SU-DHL-6 (cell line): ENCODE results near the gene ABCA13.

Source experiments
- H2AFZ ChIP-seq: fragments of 200-600 bp; sonication (generic); 2 replicates; pipeline ENCODE4 v1.6.1; 2014; ENCODE audit warnings: low read depth, mild to moderate bottlenecking, moderate library complexity, mixed read lengths, antibody characterized with exemption, low read length; ENCODE audit not compliant: severe bottlenecking
- H3F3A ChIP-seq: fragments of 200-600 bp; shearing (Covaris generic); 2 replicates; pipeline ENCODE4 v1.6.0; 2016; ENCODE audit warnings: antibody characterized with exemption, mild to moderate bottlenecking; ENCODE audit not compliant: insufficient read depth
- H3K27ac ChIP-seq: fragments of 200-600 bp; sonication (generic); 2 replicates; pipeline ENCODE4 v1.5.1; 2016; ENCODE audit warnings: low read depth, mild to moderate bottlenecking, low read length, moderate library complexity, mixed read lengths
- H3K27me3 ChIP-seq: fragments of 200-600 bp; sonication (generic), shearing (Covaris generic); 2 replicates; pipeline ENCODE4 v1.6.0; 2014; ENCODE audit warnings: mild to moderate bottlenecking, low read length
- H3K36me3 ChIP-seq: fragments of 200-600 bp; sonication (generic); 2 replicates; pipeline ENCODE4 v1.6.1; 2014; ENCODE audit warnings: mild to moderate bottlenecking, low read length, mixed read lengths
- H3K4me2 ChIP-seq: fragments of 300-600, 200-600 bp; shearing (Covaris generic), sonication (generic); 2 replicates; pipeline ENCODE4 v1.6.0; 2014; ENCODE audit warnings: low read length, low read depth, mild to moderate bottlenecking; ENCODE audit not compliant: poor library complexity, severe bottlenecking
- H3K4me3 ChIP-seq: fragments of 200-600 bp; sonication (generic); 2 replicates; pipeline ENCODE4 v1.5.1; 2014; ENCODE audit warnings: antibody characterized with exemption, low read length, mild to moderate bottlenecking, mixed read lengths; ENCODE audit not compliant: insufficient read depth, poor library complexity, severe bottlenecking
- H3K79me2 ChIP-seq: fragments of 200-600 bp; sonication (generic); 2 replicates; pipeline ENCODE4 v1.6.1; 2014; ENCODE audit warnings: mild to moderate bottlenecking, low read length, moderate library complexity; ENCODE audit not compliant: insufficient read depth
- H3K9ac ChIP-seq: fragments of 200-600 bp; sonication (generic); 2 replicates; pipeline ENCODE4 v1.7.0; 2014; ENCODE audit warnings: mild to moderate bottlenecking, low read length
- H3K9me2 ChIP-seq: fragments of 200-600 bp; sonication (generic); replicated peaks from 2 replicates; pipeline ENCODE4 v1.6.1; 2014; ENCODE audit warnings: low read length; ENCODE audit not compliant: insufficient read depth
- H3K9me3 ChIP-seq: fragments of 200-600 bp; sonication (generic); 2 replicates; pipeline ENCODE4 v1.6.1; 2014; ENCODE audit warnings: low read length, mixed read lengths; ENCODE audit not compliant: insufficient read depth
- H4K20me1 ChIP-seq: fragments of 200-600 bp; sonication (generic); 2 replicates; pipeline ENCODE4 v1.6.1; 2014; ENCODE audit warnings: low read depth, mild to moderate bottlenecking, antibody characterized with exemption, low read length, moderate library complexity, mixed read lengths
- CTCF ChIP-seq: fragments of 200-600 bp; sonication (generic); IDR thresholded peaks from one replicate; pipeline ENCODE4 v1.5.1; 2017; ENCODE audit warnings: antibody characterized with exemption, mild to moderate bottlenecking, low read length, moderate library complexity; ENCODE audit not compliant: insufficient read depth, poor library complexity, severe bottlenecking
- EZH2phosphoT487 ChIP-seq: fragments of 200-600 bp; sonication (generic), shearing (Covaris generic); conservative IDR thresholded peaks from 2 replicates; pipeline ENCODE4 v1.6.1; 2018; ENCODE audit warnings: mild to moderate bottlenecking, antibody characterized with exemption, low read length, moderate library complexity, mixed read lengths

The ABCA13 gene

DNA sequence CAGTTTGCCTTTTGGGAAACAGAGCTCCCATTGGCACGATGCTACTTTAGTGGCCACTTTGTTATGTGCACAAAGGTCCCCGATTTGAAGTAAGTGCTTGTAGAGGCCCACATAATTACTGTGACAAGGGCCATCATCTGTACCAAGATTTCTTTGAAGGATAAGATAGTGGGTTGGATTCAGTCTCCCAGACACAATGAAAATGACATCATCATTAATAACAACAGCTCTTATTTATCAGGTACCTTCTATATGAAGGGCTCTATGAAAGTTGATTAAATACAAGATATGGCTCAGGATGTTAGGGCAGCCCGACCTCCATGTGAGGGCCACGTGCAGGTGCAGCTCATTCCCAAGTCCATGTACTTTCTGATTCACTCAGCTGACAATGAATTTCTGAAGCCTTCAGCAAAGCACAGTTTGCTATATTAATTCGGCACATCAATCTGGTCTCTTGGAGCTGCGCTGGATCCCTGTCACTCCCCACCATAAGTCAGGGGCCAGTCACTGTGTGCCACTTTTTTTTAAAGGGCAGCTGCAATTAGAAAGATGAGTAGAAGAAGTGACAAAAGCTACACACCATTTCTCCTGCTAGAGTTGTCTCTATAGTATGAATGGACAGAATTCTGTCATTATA lies 140.3 kb downstream of the ABCA13 start:
- Histone ChIP-seq H3K27me3 (no peaks in the 10 kb centered on the region), H3K27ac (no peak overlapping the region), H3K4me3 (no peak overlapping the region), H3K36me3 (no peaks in the 10 kb centered on the region), H4K20me1 (no peaks in the 10 kb centered on the region), H2AFZ (no peak overlapping the region), H3K79me2 (no peaks in the 10 kb centered on the region), H3F3A (no peaks in the 10 kb centered on the region), H3K9ac (no peak overlapping the region), H3K4me2 (no peak overlapping the region), H3K9me2 (no peaks in the 10 kb centered on the region), H3K9me3 (no peaks in the 10 kb centered on the region)
- no peak for TF ChIP-seq CTCF
- no peak for TF ChIP-seq EZH2phosphoT487

GRCh38 chr7:48312151-48312550 lies 140.9 kb downstream of the ABCA13 start:
- H3K4me3 ChIP-seq: no peak overlapping the region
- H3K36me3 ChIP-seq: no peaks in the 10 kb centered on the region
- H3K27me3 ChIP-seq: no peaks in the 10 kb centered on the region
- H2AFZ ChIP-seq: no peak overlapping the region
- TF ChIP-seq EZH2phosphoT487: no peak
- TF ChIP-seq CTCF: no peak
- no peaks in the 10 kb centered on the region for H4K20me1 ChIP-seq
- H3F3A ChIP-seq: no peaks in the 10 kb centered on the region
- H3K9me2 ChIP-seq: no peaks in the 10 kb centered on the region
- no peaks in the 10 kb centered on the region for H3K79me2 ChIP-seq
- H3K4me2 ChIP-seq: no peak overlapping the region
- H3K27ac ChIP-seq: no peak overlapping the region
- no peak overlapping the region for H3K9ac ChIP-seq
- no peaks in the 10 kb centered on the region for H3K9me3 ChIP-seq

- Histone ChIP-seq H3K36me3 (no peaks in the 10 kb centered on the region), H3K27me3 (no peaks in the 10 kb centered on the region), H4K20me1 (no peaks in the 10 kb centered on the region), H3K4me2 (no peak overlapping the region), H3F3A (no peaks in the 10 kb centered on the region), H3K4me3 (no peak overlapping the region), H3K9ac (no peak overlapping the region), H3K79me2 (no peaks in the 10 kb centered on the region), H3K9me3 (no peaks in the 10 kb centered on the region), H2AFZ (no peak overlapping the region), H3K9me2 (no peaks in the 10 kb centered on the region), H3K27ac (no peak overlapping the region)
- TF ChIP-seq EZH2phosphoT487 (no peak), CTCF (no peak)
Observed at GRCh38 chr7:48316768-48317167, 145.5 kb downstream of the ABCA13 start.
